ENCODE results near the gene CRB2.

Gene CRB2

GRCh38 chr9:123402981-123403509, 47.0 kb downstream of the CRB2 start:
- DNase-seq: no peak
- no peaks in the 10 kb centered on the region for H4K20me1 ChIP-seq (ENCODE audit: insufficient read depth, low read length)
- H3K79me2 ChIP-seq (ENCODE audit: low read length): no peaks in the 10 kb centered on the region
- no peaks in the 10 kb centered on the region for H3K27me3 ChIP-seq (replicated peaks; ENCODE audit: insufficient read depth, low read length)
- H3K4me2 ChIP-seq (ENCODE audit: low read depth, low read length): no peak overlapping the region
- no peak overlapping the region for H3K4me3 ChIP-seq (ENCODE audit: low read length)
- H3K9me2 ChIP-seq (replicated peaks; ENCODE audit: insufficient read depth, low read length): no peaks in the 10 kb centered on the region
- no peaks in the 10 kb centered on the region for H3K36me3 ChIP-seq (replicated peaks; ENCODE audit: insufficient read depth, low read length)
- no peak overlapping the region for H3K27ac ChIP-seq (ENCODE audit: low read length)
- H3K9ac ChIP-seq (ENCODE audit: low read length): no peak overlapping the region
- H2AFZ ChIP-seq (ENCODE audit: low read length): no peak overlapping the region
- no peaks in the 10 kb centered on the region for H3F3A ChIP-seq (ENCODE audit: insufficient read depth, low read length)
- no peaks in the 10 kb centered on the region for H3K9me3 ChIP-seq (replicated peaks; ENCODE audit: insufficient read depth, low read length)
- H3K4me1 ChIP-seq (ENCODE audit: low read length): no peaks in the 10 kb centered on the region
- TF ChIP-seq CTCF (IDR thresholded peaks at IDR 0.05; ENCODE audit: low read length): no peak
- TF ChIP-seq EZH2phosphoT487 (IDR thresholded peaks at IDR 0.05; ENCODE audit: low read length): no peak
- TF ChIP-seq EZH2 (optimal IDR thresholded peaks at IDR 0.05; ENCODE audit: low read depth, low read length): no peak

GRCh38 chr9:123406016-123406415, 50.0 kb downstream of the CRB2 start:
- no peak overlapping the region for H3K4me2 ChIP-seq (ENCODE audit: low read depth, low read length)
- DNase-seq: no peak
- H3K4me3 ChIP-seq (ENCODE audit: low read length): no peak overlapping the region
- no peaks in the 10 kb centered on the region for H3K36me3 ChIP-seq (replicated peaks; ENCODE audit: insufficient read depth, low read length)
- H2AFZ ChIP-seq (ENCODE audit: low read length): no peak overlapping the region
- no peaks in the 10 kb centered on the region for H3K27me3 ChIP-seq (replicated peaks; ENCODE audit: insufficient read depth, low read length)
- no peaks in the 10 kb centered on the region for H3K4me1 ChIP-seq (ENCODE audit: low read length)
- no peaks in the 10 kb centered on the region for H3K9me3 ChIP-seq (replicated peaks; ENCODE audit: insufficient read depth, low read length)
- no peak overlapping the region for H3K9ac ChIP-seq (ENCODE audit: low read length)
- no peaks in the 10 kb centered on the region for H3F3A ChIP-seq (ENCODE audit: insufficient read depth, low read length)
- no peak overlapping the region for H3K27ac ChIP-seq (ENCODE audit: low read length)
- H3K79me2 ChIP-seq (ENCODE audit: low read length): no peaks in the 10 kb centered on the region
- no peaks in the 10 kb centered on the region for H4K20me1 ChIP-seq (ENCODE audit: insufficient read depth, low read length)
- no peaks in the 10 kb centered on the region for H3K9me2 ChIP-seq (replicated peaks; ENCODE audit: insufficient read depth, low read length)
- TF ChIP-seq EZH2 (optimal IDR thresholded peaks at IDR 0.05; ENCODE audit: low read depth, low read length) (no peak), CTCF (IDR thresholded peaks at IDR 0.05; ENCODE audit: low read length) (no peak), EZH2phosphoT487 (IDR thresholded peaks at IDR 0.05; ENCODE audit: low read length) (no peak)

GRCh38 chr9:123406691-123407216, 50.8 kb downstream of the CRB2 start:
- Histone ChIP-seq H3K27ac (ENCODE audit: low read length) (no peak overlapping the region), H3K4me1 (ENCODE audit: low read length) (no peaks in the 10 kb centered on the region), H3K79me2 (ENCODE audit: low read length) (no peaks in the 10 kb centered on the region), H3K4me2 (ENCODE audit: low read depth, low read length) (no peak overlapping the region), H3K4me3 (ENCODE audit: low read length) (no peak overlapping the region), H3K9me2 (replicated peaks; ENCODE audit: insufficient read depth, low read length) (no peaks in the 10 kb centered on the region), H2AFZ (ENCODE audit: low read length) (no peak overlapping the region), H3F3A (ENCODE audit: insufficient read depth, low read length) (no peaks in the 10 kb centered on the region), H3K9me3 (replicated peaks; ENCODE audit: insufficient read depth, low read length) (no peaks in the 10 kb centered on the region), H3K9ac (ENCODE audit: low read length) (no peak overlapping the region), H3K36me3 (replicated peaks; ENCODE audit: insufficient read depth, low read length) (no peaks in the 10 kb centered on the region), H4K20me1 (ENCODE audit: insufficient read depth, low read length) (no peaks in the 10 kb centered on the region), H3K27me3 (replicated peaks; ENCODE audit: insufficient read depth, low read length) (no peaks in the 10 kb centered on the region)
- TF ChIP-seq EZH2 (optimal IDR thresholded peaks at IDR 0.05; ENCODE audit: low read depth, low read length) (no peak), CTCF (IDR thresholded peaks at IDR 0.05; ENCODE audit: low read length) (no peak), EZH2phosphoT487 (IDR thresholded peaks at IDR 0.05; ENCODE audit: low read length) (no peak)
- DNase-seq: no peak

All from MM.1S (cell line).